ENCODE results near the gene MYRF. TPM values are rescaled to one million over a fixed set of nuclear protein-coding genes. Genes with fewer than 3 reads are reported as not detected.

Gene MYRF
- total and polyA plus RNA-seq, 8 donors, result 6.4 to 527 (median 59.7) TPM

GRCh38 chr11:61756147-61756451 is 3.7 kb downstream of the MYRF start:
- 31 to 51% (median 39%) methylated on average over 2 to 4 of the region's 4 CpGs for WGBS, 5 donors
- Histone ChIP-seq H3K4me3 (peak overlapping the region in 2 of 4 donors; percentile 62 to 66), H3K36me3 (no peaks in the 10 kb centered on the region), H3K27ac (peak overlapping the region; percentile 89 to 93 (median 91)), H3K9me3 (no peaks in the 10 kb centered on the region), H3K27me3 (peaks cover 0 to 32% (median 0%) of the 10 kb centered on the region in 3 donors), H3K4me1 (peaks cover 39 to 64% (median 62%) of the 10 kb centered on the region in 4 donors)
- no peak for DNase-seq
- intact Hi-C loops (cut with DNase I; ENCODE audit: low total_unique reads), result no loop called here
- no peak for TF ChIP-seq EP300 (IDR thresholded peaks at IDR 0.05)
- no peak for TF ChIP-seq CTCF (IDR thresholded peaks at IDR 0.05)
- TF ChIP-seq POLR2AphosphoS5 (IDR thresholded peaks at IDR 0.05), result no peak

GRCh38 chr11:61756452-61757212 is 4.2 kb downstream of the MYRF start:
- intact Hi-C loops (cut with DNase I; ENCODE audit: low total_unique reads), result no loop called here
- 16 to 50% (median 46%) methylated on average over 5 to 9 of the region's 9 CpGs for WGBS, 5 donors
- H3K27ac ChIP-seq, result peak overlapping the region; percentile 89 to 93 (median 91)

GRCh38 chr11:61757213-61757862 is 4.9 kb downstream of the MYRF start:
- intact Hi-C loops (cut with DNase I; ENCODE audit: low total_unique reads), result no loop called here
- no peaks in the 10 kb centered on the region for H3K36me3 ChIP-seq
- peaks cover 38 to 71% (median 67%) of the 10 kb centered on the region in 4 donors for H3K4me1 ChIP-seq
- H3K27ac ChIP-seq, result peak overlapping the region; percentile 89 to 93 (median 91)
- no peaks in the 10 kb centered on the region for H3K9me3 ChIP-seq
- peak overlapping the region in 2 of 4 donors; percentile 13 to 31 for H3K4me3 ChIP-seq
- 41 to 61% (median 43%) methylated on average over 13 to 15 of the region's 15 CpGs for WGBS, 5 donors
- peaks cover 0 to 32% (median 0%) of the 10 kb centered on the region in 3 donors for H3K27me3 ChIP-seq
- TF ChIP-seq POLR2A (IDR thresholded peaks at IDR 0.05) (no peak), POLR2AphosphoS5 (IDR thresholded peaks at IDR 0.05) (peak in 1 of 3 donors; percentile 21)
- peak in 1 of 2 donors; percentile 72 for DNase-seq

More at GRCh38 chr11:61756452-61757212, 4.2 kb downstream of the MYRF start:
- Histone ChIP-seq H3K9me3 (no peaks in the 10 kb centered on the region), H3K4me1 (peaks cover 41 to 70% (median 68%) of the 10 kb centered on the region in 4 donors), H3K27me3 (peaks cover 0 to 34% (median 0%) of the 10 kb centered on the region in 3 donors), H3K4me3 (peak overlapping the region in 2 of 4 donors; percentile 62 to 66), H3K36me3 (no peaks in the 10 kb centered on the region)
- DNase-seq, result peak; percentile 88 to 95
- TF ChIP-seq POLR2AphosphoS5 (IDR thresholded peaks at IDR 0.05) (peak in 2 of 3 donors; percentile 54 to 65), EP300 (IDR thresholded peaks at IDR 0.05) (no peak), CTCF (IDR thresholded peaks at IDR 0.05) (no peak)

GRCh38 chr11:61760946-61761345 is 8.5 kb downstream of the MYRF start:
- Histone ChIP-seq H3K36me3 (peaks cover 0 to 4% (median 0%) of the 10 kb centered on the region in 4 donors), H3K27me3 (peaks cover 0 to 39% (median 0%) of the 10 kb centered on the region in 3 donors), H3K9me3 (no peaks in the 10 kb centered on the region), H3K4me1 (peaks cover 56 to 91% (median 77%) of the 10 kb centered on the region in 4 donors), H3K4me3 (no peak overlapping the region), H3K27ac (peak overlapping the region; percentile 89 to 95 (median 90))
- no peak for TF ChIP-seq POLR2AphosphoS5 (IDR thresholded peaks at IDR 0.05)
- no peak for TF ChIP-seq CTCF (IDR thresholded peaks at IDR 0.05)
- no peak for TF ChIP-seq POLR2A (IDR thresholded peaks at IDR 0.05)
- no peak for TF ChIP-seq EP300 (IDR thresholded peaks at IDR 0.05)
- no peak for DNase-seq
- WGBS, 5 donors, result 53 to 87% (median 73%) methylated on average over 7 to 13 of the region's 13 CpGs
- intact Hi-C loops (cut with DNase I; ENCODE audit: low total_unique reads), result no loop called here

Measured in stomach (tissue), 9 donors.